Activated CD8-positive, alpha-beta T cell treated with anti-CD3 and anti-CD28 coated beads, Interleukin-2, amount 10 ng/mL, durations not matched to agents 7 days and 5 days (primary cell): Measurements from ENCODE around the gene BIRC6. TPM values are rescaled to one million over a fixed set of nuclear protein-coding genes. Genes with fewer than 3 reads are reported as not detected.
A peak's percentile ranks its signal among the peaks of the same experiment; 100 is the strongest.
"Not testable (repeated sequence)": the region's sequence is repeated elsewhere in the genome, so short reads cannot be mapped to it uniquely, and the experiment has no call there.

ENCODE experiments used
- ATAC-seq: fragments of 150-1000 bp; cut with Tn5 transposase; one replicate; pipeline ENCODE4 v1.10.0; 2021; ENCODE audit warnings: moderate library complexity
- CTCF ChIA-PET: fragments of 350-600 bp; sonication (Branson Sonifier 250); formaldehyde crosslinking; loops from one replicate; lab custom pipeline; 2021; ENCODE audit warnings: antibody characterized with exemption; lab: Charles Lee
- POLR2A ChIA-PET: fragments of 350-600 bp; sonication (Branson Sonifier 250); formaldehyde crosslinking; loops from one replicate; lab custom pipeline; 2021; ENCODE audit warnings: antibody characterized with exemption; lab: Charles Lee
- DNase-seq: peaks from one replicate; pipeline ENCODE4 v3.0.0-alpha.2; 2020
- H3K27ac Mint-ChIP-seq: one replicate; pipeline ENCODE4 v1.8.0; 2021; ENCODE audit warnings: mild to moderate bottlenecking, mixed read lengths
- H3K27me3 Mint-ChIP-seq: one replicate; pipeline ENCODE4 v1.8.0; 2021; ENCODE audit warnings: low read depth, mixed read lengths
- H3K36me3 Mint-ChIP-seq: one replicate; pipeline ENCODE4 v1.8.0; 2021; ENCODE audit warnings: low read depth, mixed read lengths
- H3K4me1 Mint-ChIP-seq: one replicate; pipeline ENCODE4 v1.8.0; 2021; ENCODE audit warnings: low read depth, mixed read lengths
- H3K4me3 Mint-ChIP-seq: one replicate; pipeline ENCODE4 v1.8.0; 2021; ENCODE audit warnings: mild to moderate bottlenecking, mixed read lengths
- H3K9me3 Mint-ChIP-seq: one replicate; pipeline ENCODE4 v1.8.0; 2022; ENCODE audit warnings: mixed read lengths; ENCODE audit not compliant: insufficient read depth
- total RNA-seq, 2 experiments: library from RNA; stranded (reverse); gene quantifications; one replicate each; pipeline ENCODE4 v1.2.3, GENCODE V29; 2021

BIRC6 gene
- total RNA-seq, 2 experiments from 2014 or later, result 105 to 106 TPM

DNA sequence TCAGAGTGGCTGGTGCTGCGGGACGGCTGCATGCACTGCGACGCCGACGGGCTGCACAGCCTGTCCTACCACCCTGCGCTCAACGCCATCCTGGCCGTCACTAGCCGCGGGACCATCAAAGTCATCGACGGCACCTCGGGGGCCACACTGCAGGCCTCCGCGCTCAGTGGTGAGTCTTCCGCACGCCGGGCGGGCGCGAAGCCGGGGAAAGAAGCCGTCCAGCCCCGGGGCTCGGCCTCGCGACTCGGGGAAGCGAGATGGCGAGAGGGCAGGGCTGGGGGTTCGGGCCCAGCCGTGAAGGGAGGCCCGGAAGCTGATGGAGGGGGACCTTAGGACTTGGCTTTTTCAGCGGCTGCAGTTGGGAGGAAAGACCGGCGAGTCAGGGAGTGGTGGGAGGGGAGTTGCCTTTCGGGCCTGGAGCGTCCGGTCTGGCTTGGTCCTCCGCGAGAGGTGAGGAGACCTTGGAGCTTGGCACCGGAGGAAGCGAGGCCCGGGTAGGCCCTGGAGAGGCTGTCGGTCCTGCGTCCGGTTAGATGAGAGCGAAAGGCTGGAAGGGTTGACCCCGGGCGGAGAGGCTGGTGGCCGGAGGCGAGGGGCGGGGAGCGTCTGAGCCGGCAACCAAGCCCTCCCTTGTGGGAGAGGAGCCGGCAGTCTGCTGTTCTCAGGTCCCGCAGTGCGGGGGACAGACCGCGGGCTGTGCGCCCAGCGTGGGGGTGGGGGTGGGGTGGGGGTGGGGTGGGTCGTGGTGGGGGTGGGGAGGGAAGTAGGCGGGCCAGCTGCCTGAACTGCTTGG, 691 bp downstream of the BIRC6 start:
- DNase-seq (peak; percentile 56), ATAC-seq (no peak)
- H3K4me3 Mint-ChIP-seq, result peak overlapping the region; percentile 82
- H3K36me3 Mint-ChIP-seq, result peaks cover 30% of the 10 kb centered on the region
- POLR2A ChIA-PET, result interaction anchor here (0.6 kb wide), 1 partner anchor 264 kb away, joined by 3 read pairs; no protein-coding TSS in a partner anchor
- H3K4me1 Mint-ChIP-seq, result peaks cover 32% of the 10 kb centered on the region
- no peaks in the 10 kb centered on the region for H3K9me3 Mint-ChIP-seq
- H3K27me3 Mint-ChIP-seq, result no peaks in the 10 kb centered on the region
- H3K27ac Mint-ChIP-seq, result peak overlapping the region; percentile 95
- CTCF ChIA-PET, result no interaction called here

DNA sequence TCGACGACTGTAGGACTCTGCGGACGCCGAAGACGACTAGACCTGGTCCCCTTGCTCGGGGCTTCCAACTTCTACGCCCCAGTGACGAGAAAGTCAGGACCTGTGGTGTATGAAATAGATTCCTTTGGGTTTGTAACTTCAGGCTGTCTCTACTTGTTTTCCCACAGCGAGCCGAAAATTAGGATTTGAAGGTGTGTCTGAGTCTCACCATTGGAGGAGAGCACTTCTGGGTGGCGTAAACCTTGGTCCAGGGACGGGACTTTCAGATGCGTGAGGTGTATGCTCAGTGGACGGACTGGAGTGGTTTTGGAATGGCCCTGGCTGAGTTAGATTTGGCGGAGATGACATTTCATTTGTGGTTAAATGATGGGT, 1.3 kb downstream of the BIRC6 start:
- DNase-seq (peak; percentile 34), ATAC-seq (no peak)
- peaks cover 30% of the 10 kb centered on the region for H3K36me3 Mint-ChIP-seq
- H3K27ac Mint-ChIP-seq, result peak overlapping the region; percentile 79
- H3K9me3 Mint-ChIP-seq, result no peaks in the 10 kb centered on the region
- H3K4me1 Mint-ChIP-seq, result peaks cover 32% of the 10 kb centered on the region
- H3K27me3 Mint-ChIP-seq, result no peaks in the 10 kb centered on the region
- peak overlapping the region; percentile 82 for H3K4me3 Mint-ChIP-seq
- ChIA-PET CTCF (no interaction called here), POLR2A (interaction anchor here (0.6 kb wide), 1 partner anchor 264 kb away, joined by 3 read pairs; no protein-coding TSS in a partner anchor)

DNA sequence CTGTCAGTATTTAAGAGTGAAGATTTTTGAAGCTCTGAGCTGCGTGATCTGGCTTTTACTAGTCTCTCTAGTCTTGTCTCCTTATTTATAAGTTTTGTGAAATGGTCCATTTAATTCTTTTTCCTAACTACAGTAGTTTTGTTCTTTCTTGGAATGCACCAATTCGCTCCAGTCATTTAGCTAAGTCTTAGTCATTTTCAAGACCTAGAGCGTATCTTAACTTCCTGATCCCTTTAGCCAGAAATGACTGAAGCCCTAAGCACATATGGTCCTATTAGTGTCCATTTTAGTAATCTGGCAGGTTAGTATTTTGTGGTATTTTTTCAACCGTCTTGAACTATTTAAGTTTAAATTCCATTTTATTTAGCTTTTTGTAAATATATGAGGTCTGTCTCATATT, 3.6 kb downstream of the BIRC6 start:
- DNase-seq (no peak), ATAC-seq (no peak)
- Mint-ChIP-seq H3K27ac (no peak overlapping the region), H3K4me1 (peaks cover 45% of the 10 kb centered on the region), H3K4me3 (no peak overlapping the region), H3K27me3 (no peaks in the 10 kb centered on the region), H3K9me3 (no peaks in the 10 kb centered on the region), H3K36me3 (peaks cover 40% of the 10 kb centered on the region)
- ChIA-PET CTCF (interaction anchor here (1.0 kb wide), 1 partner anchor 17 kb away, joined by 3 read pairs; no protein-coding TSS in a partner anchor), POLR2A (no interaction called here)

DNA sequence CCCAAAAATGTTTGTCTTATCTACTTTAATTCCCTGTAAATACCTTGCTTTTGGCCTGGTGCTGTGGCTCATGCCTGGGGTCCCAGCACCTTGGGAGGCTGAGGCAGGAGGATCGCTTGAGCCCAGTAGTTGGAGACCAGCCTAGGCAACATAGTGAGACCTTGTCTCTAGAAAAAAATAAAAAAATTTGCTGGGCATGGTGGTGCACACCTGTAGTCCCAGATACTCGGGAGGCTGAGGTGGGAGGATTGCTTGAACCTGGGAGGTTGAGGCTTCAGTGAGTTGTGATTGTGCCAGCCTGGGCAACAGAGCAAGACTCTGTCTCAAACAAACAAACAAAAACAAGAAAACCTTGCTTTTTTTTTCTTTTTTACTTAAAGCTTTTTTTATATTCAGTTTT, 6.2 kb downstream of the BIRC6 start:
- H3K9me3 Mint-ChIP-seq, CTCF ChIA-PET, DNase-seq, H3K27ac Mint-ChIP-seq, H3K4me3 Mint-ChIP-seq, ATAC-seq, H3K27me3 Mint-ChIP-seq: not testable (repeated sequence)
- POLR2A ChIA-PET, result interaction anchor here (0.6 kb wide), 1 partner anchor 236 kb away, joined by 3 read pairs; no protein-coding TSS in a partner anchor
- Mint-ChIP-seq H3K36me3 (peaks cover 48% of the 10 kb centered on the region), H3K4me1 (peaks cover 43% of the 10 kb centered on the region)

DNA sequence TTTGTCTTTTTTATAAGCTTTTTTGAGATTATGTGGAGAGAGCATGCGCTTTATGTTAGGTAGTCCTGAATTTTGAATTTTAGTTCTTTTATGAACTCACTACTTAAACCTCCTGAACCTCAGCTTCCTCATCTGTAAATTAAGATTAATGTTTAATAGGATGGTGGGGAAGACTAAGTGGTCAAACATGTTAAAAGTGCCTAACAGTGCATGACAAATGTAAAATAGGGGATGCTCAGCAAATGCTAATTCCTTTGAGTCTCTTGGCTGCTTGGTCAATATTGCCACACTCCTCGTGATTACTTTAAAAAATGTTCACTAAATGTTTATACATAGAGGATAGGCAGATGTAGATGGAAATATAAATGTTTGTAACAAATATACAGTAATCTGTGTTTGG, 6.8 kb downstream of the BIRC6 start:
- POLR2A ChIA-PET, result no interaction called here
- Mint-ChIP-seq H3K36me3 (peaks cover 42% of the 10 kb centered on the region), H3K27ac (no peak overlapping the region), H3K27me3 (no peaks in the 10 kb centered on the region), H3K9me3 (no peaks in the 10 kb centered on the region), H3K4me3 (no peak overlapping the region), H3K4me1 (peaks cover 37% of the 10 kb centered on the region)
- DNase-seq, result no peak
- CTCF ChIA-PET, result no interaction called here
- ATAC-seq, result no peak

DNA sequence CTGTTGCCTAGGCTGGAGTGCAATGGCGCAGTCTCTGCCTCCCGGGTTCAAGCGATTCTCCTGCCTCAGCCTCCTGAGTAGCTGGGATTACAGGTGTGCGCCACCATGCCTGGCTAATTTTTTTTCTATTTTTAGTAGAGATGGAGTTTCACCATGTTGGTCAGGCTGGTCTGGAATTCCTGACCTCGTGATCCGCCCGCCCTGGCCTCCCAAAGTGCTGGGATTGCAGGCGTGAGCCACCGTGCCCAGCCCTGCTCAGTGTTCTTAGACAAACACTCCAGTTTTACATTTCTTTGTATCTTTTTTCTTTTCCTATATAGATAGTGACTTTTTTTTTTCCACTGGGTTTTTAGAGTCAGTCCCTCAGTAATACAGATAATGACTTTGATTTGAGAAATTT, 7.5 kb downstream of the BIRC6 start:
- ATAC-seq, H3K4me3 Mint-ChIP-seq, H3K27me3 Mint-ChIP-seq, H3K9me3 Mint-ChIP-seq, DNase-seq, CTCF ChIA-PET, H3K27ac Mint-ChIP-seq: not testable (repeated sequence)
- POLR2A ChIA-PET, result interaction anchor here (0.7 kb wide), 1 partner anchor 65 kb away, joined by 5 read pairs; no protein-coding TSS in a partner anchor
- peaks cover 30% of the 10 kb centered on the region for H3K4me1 Mint-ChIP-seq
- H3K36me3 Mint-ChIP-seq, result peaks cover 39% of the 10 kb centered on the region

DNA sequence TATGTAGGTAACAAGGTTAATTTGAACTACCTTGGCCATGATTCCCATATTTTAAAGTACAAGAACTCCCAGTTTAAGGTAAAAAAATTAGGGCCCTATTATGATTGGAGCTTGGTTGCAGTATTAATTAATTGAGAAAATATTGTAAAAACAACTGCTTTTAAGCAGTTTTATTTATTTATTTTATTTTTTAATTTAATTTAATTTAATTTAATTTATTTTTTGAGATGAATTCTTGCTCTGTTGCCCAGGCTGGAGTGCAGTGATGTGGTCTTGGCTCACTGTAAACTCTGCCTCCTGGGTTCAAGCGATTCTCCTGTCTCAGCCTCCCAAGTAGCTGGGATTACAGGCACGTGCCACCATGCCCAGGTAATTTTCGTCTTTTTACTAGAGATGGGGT, 8.9 kb downstream of the BIRC6 start:
- H3K4me3 Mint-ChIP-seq, ATAC-seq, H3K9me3 Mint-ChIP-seq, H3K27ac Mint-ChIP-seq, POLR2A ChIA-PET, H3K27me3 Mint-ChIP-seq, DNase-seq, CTCF ChIA-PET: not testable (repeated sequence)
- Mint-ChIP-seq H3K36me3 (peaks cover 31% of the 10 kb centered on the region), H3K4me1 (peaks cover 24% of the 10 kb centered on the region)

DNA sequence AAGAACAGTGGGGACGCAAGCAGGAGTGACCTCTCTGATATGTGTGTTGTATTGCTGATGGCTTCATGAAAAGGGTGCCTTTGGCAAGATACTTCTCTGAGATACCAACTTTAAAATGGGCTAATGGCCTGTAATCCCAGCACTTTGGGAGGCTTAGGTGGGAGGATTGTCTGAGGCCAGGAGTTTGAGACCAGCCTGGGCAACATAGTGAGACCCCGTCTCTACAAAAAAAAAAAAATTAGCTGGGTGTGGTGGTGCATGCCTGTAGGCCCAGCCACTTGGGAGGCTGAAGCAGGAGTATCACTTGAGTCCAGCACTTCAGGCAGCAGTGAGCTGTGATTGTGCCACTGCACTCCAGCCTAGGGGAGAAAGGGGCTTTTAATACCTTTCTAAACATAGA, 9.8 kb downstream of the BIRC6 start:
- no peak for DNase-seq
- H3K4me1 Mint-ChIP-seq, result peaks cover 20% of the 10 kb centered on the region
- no peak overlapping the region for H3K27ac Mint-ChIP-seq
- H3K27me3 Mint-ChIP-seq, result no peaks in the 10 kb centered on the region
- no peak for ATAC-seq
- CTCF ChIA-PET, result no interaction called here
- H3K9me3 Mint-ChIP-seq, result no peaks in the 10 kb centered on the region
- POLR2A ChIA-PET, result no interaction called here
- peaks cover 27% of the 10 kb centered on the region for H3K36me3 Mint-ChIP-seq
- H3K4me3 Mint-ChIP-seq, result no peak overlapping the region

DNA sequence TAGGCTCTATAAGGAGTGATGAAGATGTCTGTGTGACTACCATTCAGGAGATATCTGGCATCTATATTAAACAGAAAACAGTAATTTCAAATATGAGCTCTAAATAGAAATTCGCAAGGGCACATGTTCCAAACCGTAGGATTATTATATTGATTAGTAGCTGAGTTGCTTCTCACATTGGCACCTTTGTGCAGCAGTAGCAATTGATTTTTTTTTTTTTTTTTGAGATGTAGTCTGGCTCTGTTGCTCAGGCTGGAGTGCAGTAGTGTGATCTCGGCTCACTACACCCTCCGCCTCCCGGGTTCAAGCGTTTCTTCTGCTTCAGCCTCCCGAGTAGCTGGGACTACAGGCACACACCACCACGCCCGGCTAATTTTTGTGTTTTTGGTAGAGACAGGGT, 12.4 kb downstream of the BIRC6 start:
- CTCF ChIA-PET, result no interaction called here
- Mint-ChIP-seq H3K27me3 (no peaks in the 10 kb centered on the region), H3K4me3 (no peak overlapping the region), H3K36me3 (peaks cover 34% of the 10 kb centered on the region), H3K27ac (no peak overlapping the region), H3K4me1 (peaks cover 14% of the 10 kb centered on the region), H3K9me3 (no peaks in the 10 kb centered on the region)
- ATAC-seq (no peak), DNase-seq (no peak)
- POLR2A ChIA-PET, result no interaction called here

DNA sequence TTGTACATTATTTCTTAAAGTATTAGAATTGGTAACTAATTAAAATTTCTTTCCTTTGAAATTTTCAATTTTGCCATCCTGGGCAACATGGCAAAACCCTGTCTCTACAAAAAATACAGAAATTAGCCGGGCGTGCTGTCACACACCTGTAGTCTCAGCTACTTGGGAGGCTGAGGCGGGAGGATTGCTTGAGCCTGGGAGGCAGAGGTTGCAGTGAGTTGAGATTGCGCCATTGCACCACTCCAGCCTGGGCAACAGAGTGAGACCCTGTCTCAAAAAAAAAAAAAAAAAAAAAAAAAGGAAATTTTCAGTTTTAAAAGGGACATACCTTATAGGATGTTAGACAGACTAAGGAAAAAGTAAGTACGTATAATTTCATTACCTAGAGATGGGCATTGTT, 14.1 kb downstream of the BIRC6 start:
- H3K9me3 Mint-ChIP-seq, H3K4me3 Mint-ChIP-seq, DNase-seq, H3K27ac Mint-ChIP-seq, ATAC-seq, H3K27me3 Mint-ChIP-seq, POLR2A ChIA-PET: not testable (repeated sequence)
- CTCF ChIA-PET, result interaction anchor here (1.4 kb wide), 1 partner anchor 8 kb away, joined by 6 read pairs; no protein-coding TSS in a partner anchor
- Mint-ChIP-seq H3K36me3 (peaks cover 26% of the 10 kb centered on the region), H3K4me1 (peaks cover 11% of the 10 kb centered on the region)

DNA sequence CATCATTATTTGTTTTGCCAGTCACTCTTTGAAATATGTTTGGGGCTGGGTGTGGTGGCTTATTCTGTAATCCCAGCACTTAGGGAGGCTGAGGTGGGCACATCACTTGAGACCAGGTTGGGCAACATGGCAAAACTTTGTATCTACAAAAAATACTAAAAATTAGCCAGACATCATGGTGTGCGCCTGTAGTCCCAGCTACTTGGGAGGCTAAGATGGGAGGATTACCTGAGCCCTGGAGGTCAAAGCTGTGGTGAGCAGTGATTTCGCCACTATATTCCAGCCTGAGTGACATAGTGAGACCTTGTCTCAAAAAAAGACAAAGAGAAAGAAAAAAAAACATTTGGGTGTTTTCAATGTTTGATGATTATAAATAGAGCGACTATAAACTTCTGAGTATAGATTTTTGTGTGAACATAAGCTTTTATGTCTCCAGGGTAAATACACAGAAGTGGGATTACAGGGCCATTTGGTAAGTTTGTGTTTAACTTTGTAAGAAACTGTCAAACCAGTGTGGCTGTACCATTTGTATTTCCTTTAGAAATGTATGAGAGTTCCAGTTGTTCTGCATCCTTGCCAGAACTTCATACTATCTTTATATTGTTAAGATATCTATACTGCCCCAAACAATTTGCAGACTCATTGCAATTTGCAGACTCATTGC, 15.8 kb downstream of the BIRC6 start:
- H3K9me3 Mint-ChIP-seq, result no peaks in the 10 kb centered on the region
- no peak overlapping the region for H3K27ac Mint-ChIP-seq
- no peak for ATAC-seq
- H3K36me3 Mint-ChIP-seq, result peaks cover 21% of the 10 kb centered on the region
- H3K4me1 Mint-ChIP-seq, result peaks cover 17% of the 10 kb centered on the region
- CTCF ChIA-PET, result no interaction called here
- no peaks in the 10 kb centered on the region for H3K27me3 Mint-ChIP-seq
- no peak for DNase-seq
- no peak overlapping the region for H3K4me3 Mint-ChIP-seq
- POLR2A ChIA-PET, result no interaction called here
